Stomach (tissue), 4 donors: ENCODE measurements around the gene LENEP.

Experiments used
- EP300 ChIP-seq: sonication (generic); formaldehyde crosslinking; IDR thresholded peaks from one replicate; pipeline ENCODE4 v1.6.1; 2017; ENCODE audit warnings: antibody characterized with exemption
- POLR2A ChIP-seq, 4 donors: fragments of 450-650 bp; IDR thresholded peaks; one replicate each; pipeline ENCODE4 v1.6.1; 2016; ENCODE audit warnings: antibody characterized with exemption in 4 of 4, control low read depth in 2 of 4, mild to moderate bottlenecking in 1 of 4, moderate library complexity in 1 of 4
- POLR2AphosphoS5 ChIP-seq, 3 donors: sonication (generic); formaldehyde crosslinking; IDR thresholded peaks; one replicate each; pipeline ENCODE4 v1.6.1; 2016; ENCODE audit warnings: antibody characterized with exemption in 3 of 3
- TF ChIP-seq, protein P1 (sequence below), 7 experiments: fragments of 450-650 bp in 4 of 7; fragments of 200-600 bp in 3 of 7; sonication (generic) in 3 of 7; IDR thresholded peaks; one replicate each; pipeline ENCODE4 v1.5.1; 2016 to 2019; ENCODE audit warnings: antibody characterized with exemption in 7 of 7, control low read depth in 2 of 7, mild to moderate bottlenecking in 1 of 7

DNA sequence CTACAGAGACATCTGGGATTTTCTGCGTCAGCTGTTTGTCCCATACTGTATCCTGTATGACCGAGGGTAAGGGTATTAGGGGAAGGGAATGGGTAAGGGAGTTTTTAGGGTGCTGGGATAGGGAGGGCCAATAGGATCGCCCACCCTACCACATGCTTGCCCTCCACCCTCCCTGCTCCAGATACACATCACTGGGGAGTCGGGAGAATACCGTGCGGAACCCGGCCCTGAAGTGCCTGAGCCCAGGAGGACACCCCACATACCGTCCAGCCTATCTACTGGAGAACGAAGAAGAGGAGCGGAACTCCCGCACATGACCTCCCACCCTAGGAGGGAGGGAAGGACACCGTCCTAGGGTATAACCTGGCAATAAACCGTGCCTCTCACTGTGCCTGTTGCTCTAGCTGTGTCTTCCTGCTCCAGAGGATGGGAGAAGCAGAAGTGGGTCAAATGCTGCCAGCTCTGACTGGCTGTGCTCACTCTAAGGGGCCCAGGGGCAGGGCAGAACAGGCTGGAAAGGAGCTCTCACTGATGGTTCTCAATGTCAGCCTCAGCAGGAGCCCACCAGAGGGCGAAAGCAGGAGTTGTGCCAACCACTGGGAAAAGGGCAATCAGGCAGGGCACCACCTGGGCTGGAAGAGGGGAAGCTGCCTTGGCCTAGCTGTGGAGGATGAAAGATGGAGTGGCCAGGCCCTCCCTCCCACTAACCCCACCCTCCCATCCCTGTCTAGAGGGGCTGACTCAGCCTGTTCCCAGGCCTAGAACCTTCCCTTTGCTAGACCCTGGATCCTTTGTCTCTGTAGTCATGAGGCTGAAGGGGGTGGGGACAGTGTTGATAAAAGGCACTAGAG, 440 bp upstream of the LENEP start:
- TF ChIP-seq, protein P1, sequence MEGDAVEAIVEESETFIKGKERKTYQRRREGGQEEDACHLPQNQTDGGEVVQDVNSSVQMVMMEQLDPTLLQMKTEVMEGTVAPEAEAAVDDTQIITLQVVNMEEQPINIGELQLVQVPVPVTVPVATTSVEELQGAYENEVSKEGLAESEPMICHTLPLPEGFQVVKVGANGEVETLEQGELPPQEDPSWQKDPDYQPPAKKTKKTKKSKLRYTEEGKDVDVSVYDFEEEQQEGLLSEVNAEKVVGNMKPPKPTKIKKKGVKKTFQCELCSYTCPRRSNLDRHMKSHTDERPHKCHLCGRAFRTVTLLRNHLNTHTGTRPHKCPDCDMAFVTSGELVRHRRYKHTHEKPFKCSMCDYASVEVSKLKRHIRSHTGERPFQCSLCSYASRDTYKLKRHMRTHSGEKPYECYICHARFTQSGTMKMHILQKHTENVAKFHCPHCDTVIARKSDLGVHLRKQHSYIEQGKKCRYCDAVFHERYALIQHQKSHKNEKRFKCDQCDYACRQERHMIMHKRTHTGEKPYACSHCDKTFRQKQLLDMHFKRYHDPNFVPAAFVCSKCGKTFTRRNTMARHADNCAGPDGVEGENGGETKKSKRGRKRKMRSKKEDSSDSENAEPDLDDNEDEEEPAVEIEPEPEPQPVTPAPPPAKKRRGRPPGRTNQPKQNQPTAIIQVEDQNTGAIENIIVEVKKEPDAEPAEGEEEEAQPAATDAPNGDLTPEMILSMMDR (IDR thresholded peaks at IDR 0.05), result no peak
- no peak for TF ChIP-seq POLR2A (IDR thresholded peaks at IDR 0.05)
- TF ChIP-seq POLR2AphosphoS5 (IDR thresholded peaks at IDR 0.05), result no peak
- TF ChIP-seq EP300, result no peak
